ENCODE measurements around the gene MUC12.
A peak's percentile ranks its signal among the peaks of the same experiment; 100 is the strongest.
"Not testable (repeated sequence)": the region's sequence is repeated elsewhere in the genome, so short reads cannot be mapped to it uniquely, and the experiment has no call there.

MUC12 gene

DNA sequence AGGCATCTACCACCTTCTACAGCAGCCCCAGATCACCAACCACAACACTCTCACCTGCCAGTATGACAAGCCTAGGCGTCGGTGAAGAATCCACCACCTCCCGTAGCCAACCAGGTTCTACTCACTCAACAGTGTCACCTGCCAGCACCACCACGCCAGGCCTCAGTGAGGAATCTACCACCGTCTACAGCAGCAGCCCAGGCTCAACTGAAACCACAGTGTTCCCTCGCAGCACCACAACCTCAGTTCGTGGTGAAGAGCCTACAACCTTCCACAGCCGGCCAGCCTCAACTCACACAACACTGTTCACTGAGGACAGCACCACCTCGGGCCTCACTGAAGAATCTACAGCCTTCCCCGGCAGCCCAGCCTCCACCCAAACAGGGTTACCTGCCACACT lies 29.2 kb downstream of the MUC12 start:
- DNase-seq = not testable (repeated sequence)

DNA sequence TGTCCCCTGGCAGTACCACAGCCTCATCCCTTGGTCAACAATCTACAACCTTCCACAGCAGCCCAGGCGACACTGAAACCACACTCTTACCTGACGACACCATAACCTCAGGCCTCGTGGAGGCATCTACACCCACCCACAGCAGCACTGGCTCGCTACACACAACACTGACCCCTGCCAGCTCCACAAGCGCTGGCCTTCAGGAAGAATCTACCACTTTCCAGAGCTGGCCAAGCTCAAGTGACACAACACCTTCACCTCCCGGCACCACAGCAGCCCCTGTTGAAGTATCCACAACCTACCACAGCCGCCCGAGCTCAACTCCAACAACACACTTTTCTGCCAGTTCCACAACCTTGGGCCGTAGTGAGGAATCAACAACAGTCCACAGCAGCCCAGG lies 30.0 kb downstream of the MUC12 start:
- not testable (repeated sequence) for DNase-seq

DNA sequence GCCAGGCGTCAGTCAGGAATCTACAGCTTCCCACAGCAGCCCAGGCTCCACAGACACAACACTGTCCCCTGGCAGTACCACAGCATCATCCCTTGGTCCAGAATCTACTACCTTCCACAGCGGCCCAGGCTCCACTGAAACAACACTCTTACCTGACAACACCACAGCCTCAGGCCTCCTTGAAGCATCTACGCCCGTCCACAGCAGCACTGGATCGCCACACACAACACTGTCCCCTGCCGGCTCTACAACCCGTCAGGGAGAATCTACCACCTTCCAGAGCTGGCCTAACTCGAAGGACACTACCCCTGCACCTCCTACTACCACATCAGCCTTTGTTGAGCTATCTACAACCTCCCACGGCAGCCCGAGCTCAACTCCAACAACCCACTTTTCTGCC lies 30.7 kb downstream of the MUC12 start:
- not testable (repeated sequence) for DNase-seq

DNA sequence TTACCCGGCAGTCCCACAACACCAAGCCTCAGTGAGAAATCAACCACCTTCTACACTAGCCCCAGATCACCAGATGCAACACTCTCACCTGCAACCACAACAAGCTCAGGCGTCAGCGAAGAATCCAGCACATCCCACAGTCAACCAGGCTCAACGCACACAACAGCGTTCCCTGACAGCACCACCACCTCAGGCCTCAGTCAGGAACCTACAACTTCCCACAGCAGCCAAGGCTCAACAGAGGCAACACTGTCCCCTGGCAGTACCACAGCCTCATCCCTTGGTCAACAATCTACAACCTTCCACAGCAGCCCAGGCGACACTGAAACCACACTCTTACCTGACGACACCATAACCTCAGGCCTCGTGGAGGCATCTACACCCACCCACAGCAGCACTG lies 33.0 kb downstream of the MUC12 start:
- DNase-seq = not testable (repeated sequence)

DNA sequence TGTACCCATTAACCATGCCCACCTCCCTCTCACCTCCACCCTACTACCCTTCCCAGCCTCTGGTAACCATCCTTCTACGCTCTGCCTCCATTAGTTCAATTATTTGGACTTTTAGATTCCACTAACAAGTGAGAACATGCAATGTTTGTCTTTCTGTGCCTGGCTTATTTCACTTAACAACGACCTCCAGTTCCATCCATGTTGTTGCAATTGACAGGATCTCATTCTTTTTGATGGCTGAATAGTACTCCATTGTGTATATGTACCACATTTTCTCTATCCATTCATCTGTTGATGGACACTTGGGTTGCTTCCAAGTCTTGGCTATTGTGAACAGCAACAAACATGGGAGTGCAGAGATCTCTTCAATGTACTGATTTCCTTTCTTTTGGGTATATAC lies 38.0 kb downstream of the MUC12 start:
- not testable (repeated sequence) for DNase-seq

DNA sequence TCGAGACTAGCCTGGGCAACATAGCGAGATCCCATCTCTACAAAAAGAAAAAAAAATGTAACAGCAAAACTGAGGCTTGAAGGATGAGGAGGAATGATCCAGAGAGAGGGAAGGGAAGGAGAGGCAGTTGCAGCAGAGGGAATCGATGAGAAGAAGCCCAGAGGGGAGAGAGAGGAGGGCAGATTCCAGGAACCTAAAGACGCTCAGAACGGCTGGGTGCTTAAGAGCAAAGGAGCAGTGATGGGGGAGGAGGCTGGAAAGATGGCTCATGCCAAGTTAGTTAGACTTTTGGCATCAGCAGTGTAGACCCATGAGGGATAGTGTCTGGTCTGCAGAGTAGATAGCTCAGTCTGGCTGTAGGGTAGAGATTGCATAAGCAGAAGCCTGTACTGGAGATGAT lies 40.3 kb downstream of the MUC12 start:
- no peak for DNase-seq

DNA sequence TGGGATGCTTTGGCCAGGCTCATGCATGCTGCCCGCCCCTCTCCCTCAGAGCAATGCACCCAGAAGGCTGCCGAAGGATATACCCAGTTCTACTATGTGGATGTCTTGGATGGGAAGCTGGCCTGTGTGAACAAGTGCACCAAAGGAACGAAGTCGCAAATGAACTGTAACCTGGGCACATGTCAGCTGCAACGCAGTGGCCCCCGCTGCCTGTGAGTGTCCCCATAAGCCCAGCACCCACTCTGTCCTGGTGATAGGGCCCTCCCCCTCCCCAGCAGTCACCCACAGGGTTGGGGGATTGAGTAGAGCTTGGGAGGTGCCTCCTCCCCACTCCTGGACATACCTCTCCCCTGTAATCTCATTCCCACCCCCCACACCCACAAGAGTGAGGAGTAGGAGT lies 43.6 kb downstream of the MUC12 start:
- no peak for DNase-seq

DNA sequence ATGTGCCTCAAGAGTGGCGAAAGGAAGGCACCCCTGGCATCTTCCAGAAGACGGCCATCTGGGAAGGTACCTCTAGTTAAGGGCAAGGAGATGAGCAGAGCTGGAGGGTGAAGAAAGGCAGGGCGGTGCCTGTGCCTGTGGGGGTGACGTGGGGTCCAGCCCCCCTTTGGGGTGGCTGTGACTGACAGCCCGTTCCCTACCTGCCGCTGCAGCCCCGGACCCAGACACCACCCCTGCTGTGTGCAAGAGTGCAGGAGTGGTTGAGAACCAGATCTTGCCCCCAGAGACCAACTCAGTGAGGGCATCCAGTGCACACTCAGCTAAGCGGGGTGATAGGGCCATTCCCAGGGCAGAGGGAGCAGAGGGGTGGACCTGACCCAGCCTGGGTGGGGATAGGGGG lies 46.3 kb downstream of the MUC12 start:
- DNase-seq = no peak

DNA sequence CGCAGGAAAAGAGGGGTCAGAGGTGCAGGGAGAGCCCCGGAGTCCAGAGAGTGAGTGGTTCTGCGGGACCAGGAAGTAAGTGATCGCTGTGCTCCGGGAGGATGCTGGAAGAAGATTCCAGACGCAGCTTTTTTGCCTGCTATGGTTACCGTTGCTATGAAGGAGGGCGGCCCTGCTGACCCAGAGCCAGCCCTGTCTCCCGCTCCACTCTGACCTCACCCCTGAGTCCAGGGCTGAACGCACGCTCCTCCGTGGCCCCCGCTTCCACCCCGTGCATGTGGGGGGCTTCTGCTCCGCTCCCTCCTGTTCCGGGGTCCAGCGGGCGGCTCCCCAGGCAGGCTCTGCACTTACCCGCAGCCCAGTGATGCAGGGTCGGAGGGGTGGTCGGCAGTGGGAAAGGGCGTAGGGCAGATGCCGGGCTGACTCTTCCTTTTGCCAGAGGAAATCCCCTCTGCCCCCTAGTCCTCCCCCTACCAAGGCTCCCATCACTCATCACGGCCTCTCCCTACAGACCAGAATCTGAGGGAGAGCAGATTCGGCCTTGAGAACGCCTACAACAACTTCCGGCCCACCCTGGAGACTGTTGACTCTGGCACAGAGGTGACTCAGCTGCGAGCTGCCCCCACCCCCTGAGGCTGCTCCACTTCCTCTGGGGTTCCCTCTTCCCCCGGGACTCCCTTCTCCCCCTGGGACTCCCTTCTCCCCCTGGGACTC lies 47.9 kb downstream of the MUC12 start:
- DNase-seq = peak; percentile 49

DNA sequence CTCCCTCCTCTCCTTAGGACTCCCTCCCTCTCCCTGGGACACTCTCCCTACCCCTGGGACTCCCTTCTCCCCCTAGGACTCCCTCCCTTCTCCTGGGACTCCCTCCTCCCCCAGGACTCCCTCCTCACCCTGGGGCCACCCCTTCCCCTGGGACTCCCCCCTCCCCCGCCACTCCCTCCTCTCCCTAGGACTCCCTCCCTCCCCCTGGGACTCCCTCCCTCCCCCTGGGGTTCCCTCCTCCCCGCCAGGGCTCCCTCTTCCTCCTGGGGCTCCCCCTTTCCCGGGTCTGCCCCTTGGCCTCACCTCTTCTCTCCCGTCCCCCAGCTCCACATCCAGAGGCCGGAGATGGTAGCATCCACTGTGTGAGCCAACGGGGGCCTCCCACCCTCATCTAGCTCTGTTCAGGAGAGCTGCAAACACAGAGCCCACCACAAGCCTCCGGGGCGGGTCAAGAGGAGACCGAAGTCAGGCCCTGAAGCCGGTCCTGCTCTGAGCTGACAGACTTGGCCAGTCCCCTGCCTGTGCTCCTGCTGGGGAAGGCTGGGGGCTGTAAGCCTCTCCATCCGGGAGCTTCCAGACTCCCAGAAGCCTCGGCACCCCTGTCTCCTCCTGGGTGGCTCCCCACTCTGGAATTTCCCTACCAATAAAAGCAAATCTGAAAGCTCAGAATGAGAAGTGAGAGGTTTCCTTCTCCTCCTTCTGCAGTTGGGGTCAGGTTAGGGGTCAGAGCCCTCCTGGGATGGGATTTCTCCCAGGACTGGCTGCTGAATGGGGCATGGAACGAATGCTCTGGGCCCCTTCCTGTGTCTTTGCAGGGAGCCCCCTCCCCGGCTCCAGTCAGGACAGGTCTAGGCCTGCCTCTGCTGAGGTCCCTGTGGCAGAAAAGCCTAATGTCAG lies 49.2 kb downstream of the MUC12 start:
- no peak for DNase-seq

DNA sequence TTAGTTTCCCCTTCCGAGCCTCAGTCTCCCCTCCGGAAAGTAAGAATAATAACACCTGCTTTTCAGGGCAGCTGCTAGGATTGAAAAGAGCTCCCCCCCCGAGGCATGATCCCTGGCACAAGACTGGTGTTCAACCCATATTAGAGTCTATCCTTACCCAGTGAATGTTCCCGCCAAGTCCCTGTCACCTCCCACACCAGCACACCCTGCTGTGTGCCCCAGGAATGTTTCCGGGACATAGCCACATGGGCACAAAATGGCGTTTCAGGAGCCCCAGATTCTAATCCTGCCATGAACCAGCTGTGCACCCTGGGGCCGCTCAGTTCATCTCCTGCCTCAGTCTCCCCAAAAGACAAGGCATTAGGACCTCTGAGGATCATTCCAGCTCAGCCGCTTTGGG lies 51.1 kb downstream of the MUC12 start:
- no peak for DNase-seq

DNA sequence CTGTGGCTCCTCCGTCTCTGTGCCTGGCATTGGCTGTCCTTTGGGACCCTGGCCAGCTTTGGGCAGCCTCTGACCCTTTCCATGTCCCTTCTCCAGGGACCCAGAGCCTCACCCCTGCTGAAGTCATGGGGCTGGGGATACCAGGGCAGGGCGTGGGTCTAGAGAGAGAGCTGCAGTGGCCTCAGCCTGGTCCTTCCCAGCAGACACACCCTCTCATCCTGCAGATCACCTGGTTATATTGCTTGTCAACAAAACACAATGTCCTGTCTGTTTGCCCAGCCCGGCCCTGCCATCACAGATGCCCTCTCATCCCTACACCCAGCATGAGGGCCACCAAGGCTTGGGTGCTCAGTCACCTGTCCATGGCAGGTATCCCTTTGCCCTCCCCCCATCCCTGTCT lies 52.3 kb downstream of the MUC12 start:
- no peak for DNase-seq

DNA sequence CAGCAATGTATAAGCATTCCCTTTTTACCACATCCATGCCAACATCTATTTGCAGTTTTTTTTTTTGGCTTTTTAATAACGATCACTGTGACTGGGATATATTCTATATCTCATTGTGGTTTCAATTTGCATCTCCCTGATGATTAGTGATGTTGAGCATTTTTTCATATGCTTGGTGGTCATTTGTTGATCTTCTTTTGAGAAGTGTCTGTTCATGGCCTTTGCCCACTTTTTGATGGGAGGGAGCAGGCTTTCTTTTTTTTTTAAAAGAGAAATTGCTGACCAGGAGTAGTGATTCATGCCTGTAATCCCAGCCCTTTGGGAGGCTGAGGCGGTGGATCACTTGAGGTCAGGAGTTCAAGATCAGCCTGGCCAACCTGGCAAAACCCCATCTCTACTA lies 54.5 kb downstream of the MUC12 start:
- no peak for DNase-seq

DNA sequence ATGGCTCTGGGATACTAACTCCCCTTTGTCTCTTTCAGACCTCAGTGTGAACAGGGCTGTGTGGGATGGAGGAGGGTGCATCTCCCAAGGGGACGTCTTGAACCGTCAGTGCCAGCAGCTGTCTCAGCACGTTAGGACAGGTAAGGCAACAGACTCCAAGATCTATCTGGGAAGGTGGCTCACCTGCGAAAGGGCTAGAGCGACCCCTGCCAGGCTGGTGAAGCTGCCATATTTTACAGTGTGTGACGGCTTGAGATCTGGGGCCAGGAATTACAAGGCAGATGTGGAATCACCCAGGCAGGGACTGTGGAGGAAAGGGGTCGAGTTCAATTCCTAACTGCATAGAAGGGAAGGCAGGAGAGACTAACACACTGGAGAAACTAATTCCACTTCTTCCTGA lies 61.7 kb downstream of the MUC12 start:
- DNase-seq = no peak

DNA sequence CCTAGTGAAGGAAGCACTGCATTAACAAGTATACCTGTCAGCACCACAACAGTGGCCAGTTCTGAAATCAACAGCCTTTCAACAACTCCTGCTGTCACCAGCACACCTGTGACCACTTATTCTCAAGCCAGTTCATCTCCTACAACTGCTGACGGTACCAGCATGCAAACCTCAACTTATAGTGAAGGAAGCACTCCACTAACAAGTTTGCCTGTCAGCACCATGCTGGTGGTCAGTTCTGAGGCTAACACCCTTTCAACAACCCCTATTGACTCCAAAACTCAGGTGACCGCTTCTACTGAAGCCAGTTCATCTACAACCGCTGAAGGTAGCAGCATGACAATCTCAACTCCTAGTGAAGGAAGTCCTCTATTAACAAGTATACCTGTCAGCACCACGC lies 66.6 kb downstream of the MUC12 start:
- DNase-seq = no peak

DNA sequence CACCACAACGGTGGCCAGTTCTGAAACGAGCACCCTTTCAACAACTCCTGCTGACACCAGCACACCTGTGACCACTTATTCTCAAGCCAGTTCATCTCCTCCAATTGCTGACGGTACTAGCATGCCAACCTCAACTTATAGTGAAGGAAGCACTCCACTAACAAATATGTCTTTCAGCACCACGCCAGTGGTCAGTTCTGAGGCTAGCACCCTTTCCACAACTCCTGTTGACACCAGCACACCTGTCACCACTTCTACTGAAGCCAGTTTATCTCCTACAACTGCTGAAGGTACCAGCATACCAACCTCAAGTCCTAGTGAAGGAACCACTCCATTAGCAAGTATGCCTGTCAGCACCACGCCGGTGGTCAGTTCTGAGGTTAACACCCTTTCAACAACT lies 71.9 kb downstream of the MUC12 start:
- DNase-seq = not testable (repeated sequence)

DNA sequence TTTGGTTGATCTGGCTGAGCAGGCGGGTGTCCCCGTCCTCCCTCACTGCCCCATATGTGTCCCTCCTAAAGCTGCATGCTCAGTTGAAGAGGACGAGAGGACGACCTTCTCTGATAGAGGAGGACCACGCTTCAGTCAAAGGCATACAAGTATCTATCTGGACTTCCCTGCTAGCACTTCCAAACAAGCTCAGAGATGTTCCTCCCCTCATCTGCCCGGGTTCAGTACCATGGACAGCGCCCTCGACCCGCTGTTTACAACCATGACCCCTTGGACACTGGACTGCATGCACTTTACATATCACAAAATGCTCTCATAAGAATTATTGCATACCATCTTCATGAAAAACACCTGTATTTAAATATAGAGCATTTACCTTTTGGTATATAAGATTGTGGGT lies 89.0 kb downstream of the MUC12 start:
- DNase-seq = peak; percentile 11

DNA sequence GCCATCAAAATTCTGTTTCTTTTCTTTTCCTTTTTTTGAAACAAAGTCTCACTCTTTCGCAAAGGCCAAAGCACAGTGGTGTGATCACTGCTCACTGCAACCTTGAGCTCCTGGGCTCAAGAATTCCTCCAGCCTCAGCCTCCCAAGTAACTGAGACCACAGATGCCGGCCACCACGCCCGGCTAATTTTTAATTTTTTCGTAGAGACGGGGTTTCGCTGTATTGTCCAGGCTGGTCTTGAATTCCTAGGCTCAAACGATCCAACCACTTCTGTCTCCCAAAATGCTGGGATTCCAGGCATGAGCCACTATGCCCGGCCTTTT lies 90.2 kb downstream of the MUC12 start:
- DNase-seq = no peak

DNA sequence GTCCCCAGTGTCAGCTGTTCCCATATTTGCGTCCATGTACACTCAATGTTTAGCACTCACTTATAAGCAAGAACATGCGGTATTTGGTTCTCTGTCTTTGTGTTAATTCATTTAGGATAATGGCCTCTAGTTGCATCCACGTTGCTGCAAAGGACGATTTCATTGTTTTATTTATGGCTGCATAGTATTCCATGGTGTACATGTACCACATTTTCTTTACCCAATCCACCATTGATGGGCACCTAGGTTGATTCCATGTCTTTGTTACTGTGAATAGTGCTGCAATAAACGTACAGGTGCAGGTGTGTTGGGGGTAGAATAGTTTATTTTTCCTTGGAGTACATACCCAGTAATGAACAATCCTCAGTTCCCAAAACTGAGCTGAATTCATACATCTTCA lies 91.6 kb downstream of the MUC12 start:
- no peak for DNase-seq

DNA sequence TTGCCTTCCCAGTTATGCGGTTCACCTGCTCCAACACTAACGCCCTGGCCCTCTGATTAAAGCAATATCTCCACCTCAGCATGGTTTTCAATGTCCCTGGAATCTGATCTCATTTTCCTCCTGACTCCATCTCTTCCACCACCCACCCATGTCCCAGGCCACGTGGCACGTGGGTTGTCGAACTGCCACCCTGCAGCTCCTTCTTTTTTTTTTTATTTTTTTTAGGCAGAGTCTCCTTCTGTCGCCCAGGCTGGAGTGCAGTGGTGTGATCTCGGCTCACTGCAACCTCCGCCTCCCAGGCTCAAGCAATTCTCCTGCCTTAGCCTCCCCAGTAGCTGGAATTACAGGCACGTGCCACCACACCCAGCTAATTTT lies 94.8 kb downstream of the MUC12 start:
- not testable (repeated sequence) for DNase-seq

DNA sequence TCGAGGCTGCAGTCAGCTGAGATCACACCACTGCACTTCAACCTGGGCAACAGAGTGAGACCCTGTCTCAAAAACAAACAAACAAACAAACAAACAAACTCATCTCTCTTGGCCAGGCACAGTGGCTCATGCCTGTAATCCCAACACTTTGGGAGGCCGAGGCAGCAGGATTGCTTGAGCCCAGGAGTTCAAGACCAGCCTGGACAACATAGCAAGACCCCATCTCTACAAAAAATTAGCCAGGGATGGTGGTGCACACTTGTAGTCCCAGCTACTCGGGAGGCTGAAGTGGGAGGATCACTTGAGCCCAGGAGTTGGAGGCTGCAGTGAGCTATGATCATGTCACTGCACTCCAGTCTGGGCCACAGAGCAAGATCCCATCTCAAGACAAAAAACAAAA lies 95.8 kb downstream of the MUC12 start:
- DNase-seq = not testable (repeated sequence)

DNA sequence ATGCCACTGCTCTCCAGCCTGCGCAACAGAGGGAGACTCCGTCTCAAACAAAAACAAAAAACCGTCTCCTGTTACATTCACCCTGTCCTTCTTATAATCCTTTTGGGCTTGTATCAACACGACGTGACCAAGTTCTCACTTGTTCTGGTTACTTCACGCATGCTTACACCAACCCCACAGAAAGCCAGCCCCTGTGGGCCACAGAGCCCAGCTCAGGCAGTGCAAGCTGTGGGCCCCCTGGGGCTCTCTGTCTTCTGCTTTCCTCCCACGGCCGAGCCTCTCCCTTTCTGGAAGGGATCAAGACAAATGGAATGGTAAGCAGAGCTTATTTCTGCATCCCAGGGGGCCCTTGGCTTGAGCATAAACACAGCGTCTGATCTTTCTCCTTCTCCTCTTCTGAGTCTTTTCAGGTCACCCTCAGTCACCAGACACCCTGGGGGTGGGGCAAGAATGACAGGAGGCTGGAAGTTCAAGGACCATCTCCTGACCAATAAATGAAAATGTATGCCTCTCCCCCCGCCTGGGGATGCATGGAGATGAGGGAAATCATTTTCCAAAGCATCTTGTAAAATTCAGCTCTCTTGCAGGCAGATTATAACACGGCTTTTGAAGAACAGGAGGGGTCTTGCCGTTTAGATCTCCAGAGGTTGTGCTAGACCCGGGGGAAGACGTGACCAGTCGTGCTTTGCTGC lies 96.9 kb downstream of the MUC12 start:
- no peak for DNase-seq

DNA sequence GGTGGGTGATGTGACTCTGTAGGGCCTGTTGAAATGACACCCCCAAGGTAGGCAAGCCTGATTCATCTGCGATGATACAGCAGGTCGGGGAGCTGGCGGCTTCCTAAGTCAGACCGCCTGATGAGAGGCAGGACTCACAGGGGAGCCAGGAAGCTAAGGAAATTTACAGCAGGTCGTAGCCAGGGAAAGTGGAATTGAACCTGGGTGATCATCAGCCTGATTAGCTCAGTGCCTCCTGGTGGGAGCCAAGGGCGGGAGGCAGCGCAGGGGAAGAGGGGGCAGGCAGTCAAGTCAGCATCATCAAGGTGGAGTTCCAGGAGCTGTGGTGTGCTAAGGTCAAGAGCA lies 97.4 kb downstream of the MUC12 start:
- DNase-seq = no peak

DNA sequence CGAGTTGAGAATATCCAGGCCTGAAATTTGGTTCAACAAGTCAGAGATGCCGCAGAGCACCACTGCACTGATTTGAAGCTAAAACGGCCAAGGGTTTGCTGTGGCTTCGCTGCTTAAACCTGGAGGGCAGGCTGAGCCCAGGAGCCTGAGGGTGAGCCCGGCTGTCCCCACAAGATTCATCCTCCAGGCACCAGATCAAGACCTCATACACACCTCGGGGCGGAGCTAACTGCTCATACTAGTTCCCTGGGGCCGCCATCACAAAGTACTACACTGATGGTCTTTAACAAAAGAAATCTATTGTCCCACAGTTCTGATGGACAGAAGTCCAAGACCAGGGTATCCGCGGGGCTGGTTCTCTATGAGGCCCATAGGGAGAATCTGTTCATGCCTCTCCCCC lies 99.0 kb downstream of the MUC12 start:
- DNase-seq = no peak
